H1 (cell line): ENCODE measurements around the gene ERG28. TPM values are rescaled to one million over a fixed set of nuclear protein-coding genes. Genes with fewer than 3 reads are reported as not detected.

Experiments
- BCL11A ChIP-seq, 2 experiments: IDR thresholded peaks; one replicate each; pipeline ENCODE4 v1.6.1; 2011; ENCODE audit warnings: low read depth in 2 of 2, low read length in 2 of 2, mild to moderate bottlenecking in 2 of 2
- CHD1 ChIP-seq: IDR thresholded peaks from 2 replicates; pipeline ENCODE4 v1.6.1; 2012; ENCODE audit warnings: low read depth, low read length, improper control_type of control experiment
- CREB1 ChIP-seq: IDR thresholded peaks from 2 replicates; pipeline ENCODE4 v1.6.1; 2012; ENCODE audit warnings: inconsistent platforms
- GABPA ChIP-seq: IDR thresholded peaks from 2 replicates; pipeline ENCODE4 v1.6.1; 2011; ENCODE audit warnings: mild to moderate bottlenecking, low read length, moderate library complexity, borderline replicate concordance; ENCODE audit not compliant: insufficient read depth
- KDM1A ChIP-seq: fragments of 200-600, 300-600 bp; sonication (generic); IDR thresholded peaks from 2 replicates; pipeline ENCODE4 v1.7.1; 2016; ENCODE audit warnings: mild to moderate bottlenecking, low read length, borderline replicate concordance
- KDM5A ChIP-seq: fragments of 200-600 bp; IDR thresholded peaks from 2 replicates; pipeline ENCODE4 v1.7.1; 2012; ENCODE audit warnings: mild to moderate bottlenecking, low read length, inconsistent platforms, mixed read lengths
- MAFK ChIP-seq: IDR thresholded peaks from 2 replicates; pipeline ENCODE4 v1.6.1; 2012; ENCODE audit warnings: low read depth, mild to moderate bottlenecking, improper control_type of control experiment, low read length
- NRF1 ChIP-seq: IDR thresholded peaks from 2 replicates; pipeline ENCODE4 v1.6.1; 2011; ENCODE audit warnings: mild to moderate bottlenecking, low read depth, low read length, improper control_type of control experiment
- POLR2AphosphoS5 ChIP-seq: IDR thresholded peaks from 2 replicates; pipeline ENCODE4 v1.6.1; 2011; ENCODE audit warnings: low read depth, low read length
- RAD21 ChIP-seq, 2 experiments: IDR thresholded peaks in 1 of 2; conservative IDR thresholded peaks in 1 of 2; 2 replicates each; pipeline ENCODE4 v1.6.1; 2011; ENCODE audit warnings: low read depth in 2 of 2, low read length in 2 of 2, improper control_type of control experiment in 1 of 2, inconsistent platforms in 1 of 2, mild to moderate bottlenecking in 1 of 2, moderate library complexity in 1 of 2
- RNF2 ChIP-seq: fragments of 200-900, 300-1000 bp; sonication (generic); IDR thresholded peaks from 2 replicates; pipeline ENCODE4 v1.7.1; 2016; ENCODE audit warnings: borderline replicate concordance, low read depth, mild to moderate bottlenecking, antibody characterized with exemption, low read length; ENCODE audit not compliant: poor library complexity, severe bottlenecking; ENCODE audit errors: missing control alignments
- SIX5 ChIP-seq: IDR thresholded peaks from 2 replicates; pipeline ENCODE4 v1.6.1; 2011; ENCODE audit warnings: mild to moderate bottlenecking, low read depth, low read length
- SP2 ChIP-seq: IDR thresholded peaks from 2 replicates; pipeline ENCODE4 v1.6.1; 2012; ENCODE audit warnings: mild to moderate bottlenecking, low read length, inconsistent platforms
- SP4 ChIP-seq: IDR thresholded peaks from 2 replicates; pipeline ENCODE4 v1.6.1; 2012; ENCODE audit warnings: low read length, inconsistent platforms
- SRF ChIP-seq: IDR thresholded peaks from 2 replicates; pipeline ENCODE4 v1.6.1; 2011; ENCODE audit warnings: mild to moderate bottlenecking, low read depth, low read length, moderate library complexity
- TAF1 ChIP-seq: IDR thresholded peaks from 2 replicates; pipeline ENCODE4 v1.6.1; 2011; ENCODE audit warnings: mild to moderate bottlenecking, low read depth, low read length
- TAF7 ChIP-seq: optimal IDR thresholded peaks from 2 replicates; pipeline ENCODE3; 2011; ENCODE audit warnings: low read depth, mild to moderate bottlenecking, inconsistent platforms, low read length, moderate library complexity, borderline replicate concordance
- TEAD4 ChIP-seq: IDR thresholded peaks from 2 replicates; pipeline ENCODE4 v1.6.1; 2012; ENCODE audit warnings: low read depth, low read length, inconsistent platforms, mixed read lengths
- YY1 ChIP-seq: IDR thresholded peaks from 2 replicates; pipeline ENCODE4 v1.6.1; 2011; ENCODE audit warnings: low read depth, mild to moderate bottlenecking, low read length
- ZNF274 ChIP-seq: IDR thresholded peaks from 2 replicates; pipeline ENCODE4 v1.7.0; 2012; ENCODE audit warnings: low read length, borderline replicate concordance; ENCODE audit errors: extremely low read depth
- polyA plus RNA-seq, 7 experiments: library from polyadenylated mRNA; depleted of rRNA in 3 of 7; stranded (reverse) in 5 of 7; unstranded in 2 of 7; fragments of >200 nt in 5 of 7; fragments of 200-250 nt in 2 of 7; gene quantifications; 1 replicate in 5 of 7; 2 replicates in 1 of 7; 4 replicates in 1 of 7; pipeline versions ENCODE4 v1.2.1 to v1.2.3, GENCODE V29; 2011 to 2013; ENCODE audit warnings: missing spikeins in 2 of 7, mixed read lengths in 2 of 7
- total RNA-seq: library from RNA; stranded (reverse); fragmentation: NEBNext Ultra II Directional; extraction: Animal tissue kit (Norgen Biotek cat#: 25700); gene quantifications from 2 replicates; pipeline ENCODE4 v1.2.1, GENCODE V29; 2021
- TF ChIP-seq, protein P1 (sequence below): IDR thresholded peaks from 2 replicates; pipeline ENCODE4 v1.6.1; 2011; ENCODE audit warnings: low read depth, mild to moderate bottlenecking, low read length; ENCODE audit not compliant: insufficient read depth
- TF ChIP-seq, protein P2 (sequence below): IDR thresholded peaks from 2 replicates; pipeline ENCODE4 v1.6.1; 2012; ENCODE audit warnings: low read length, inconsistent platforms

The ERG28 gene
- total and polyA plus RNA-seq, 2 of the 8 experiments (the other 6 are each of a cell fraction or from before 2014, with no cell fraction given), result 32.6 to 56.7 TPM

DNA sequence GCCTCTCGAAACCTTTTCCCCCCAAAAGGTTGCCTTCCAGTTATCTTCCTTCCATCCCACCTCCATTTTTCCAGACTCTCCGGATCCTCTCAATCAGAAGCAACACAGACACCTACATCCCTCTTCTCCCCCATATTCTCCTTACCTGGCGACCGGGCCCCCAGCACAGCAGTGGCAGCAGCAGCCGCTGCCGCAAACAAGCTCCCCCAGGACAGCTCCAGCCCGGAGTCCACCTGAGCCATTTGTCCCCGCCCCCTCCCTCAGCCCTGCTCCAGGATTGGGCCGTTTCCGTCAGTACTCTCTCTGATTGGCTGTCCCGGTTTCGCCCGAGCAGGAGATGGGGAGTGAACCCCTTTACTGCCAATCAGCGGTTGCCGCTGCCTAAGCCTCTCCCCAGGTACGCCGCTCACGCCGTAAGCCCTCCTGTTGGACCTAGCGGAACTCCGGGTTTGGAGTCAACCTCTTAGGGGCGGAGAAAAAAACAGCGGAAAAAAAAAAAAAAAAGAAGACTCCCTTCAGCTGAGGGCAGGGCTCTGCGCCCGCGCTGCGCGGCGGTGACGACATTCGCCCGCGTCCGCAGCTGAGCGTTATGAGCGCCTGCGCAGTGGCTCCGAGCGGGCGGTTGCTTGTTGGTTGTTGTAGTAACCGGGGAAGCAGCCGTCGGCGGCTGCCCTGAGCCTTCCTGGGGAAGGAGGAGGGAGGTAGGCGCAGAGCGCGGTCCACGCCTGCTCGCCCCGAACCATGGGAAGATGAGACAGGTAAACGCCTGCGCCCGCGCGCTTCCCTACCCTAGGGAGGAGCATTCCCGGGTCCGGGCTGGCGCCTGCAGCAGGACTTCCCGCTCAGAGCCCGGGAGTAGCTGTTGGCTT, at the start of gene ERG28, which contains the start of gene TTLL5 (continued):
- TF ChIP-seq, protein P1, sequence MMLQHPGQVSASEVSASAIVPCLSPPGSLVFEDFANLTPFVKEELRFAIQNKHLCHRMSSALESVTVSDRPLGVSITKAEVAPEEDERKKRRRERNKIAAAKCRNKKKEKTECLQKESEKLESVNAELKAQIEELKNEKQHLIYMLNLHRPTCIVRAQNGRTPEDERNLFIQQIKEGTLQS, result peak; percentile 64; the same call in 1 of the 2 replicates
- TF ChIP-seq RNF2 (no peak), TAF7 (peak; percentile 44), CREB1 (peak; percentile 97), SRF (peak; percentile 73), CHD1 (no peak), SP2 (peak; percentile 73), SP4 (peak; percentile 53), TEAD4 (0 out of 2 replicates have a peak, but pooled peaks have one; percentile 4), TAF1 (peak; percentile 84; the same call in 1 of the 2 replicates), ZNF274 (no peak), BCL11A (IDR thresholded peaks at IDR 0.05; ENCODE audit: low read depth in 2 of 2, low read length in 2 of 2) (no peak), POLR2AphosphoS5 (peak; percentile 45), MAFK (no peak), RAD21 (IDR thresholded peaks at IDR 0.05 in 1 of 2, conservative IDR thresholded peaks at IDR 0.05 in 1 of 2; ENCODE audit: low read depth in 2 of 2, low read length in 2 of 2) (no peak), SIX5 (no peak), KDM5A (peak; percentile 50; the same call in 1 of the 2 replicates), NRF1 (peak; percentile 72), YY1 (no peak), GABPA (no peak), KDM1A (no peak)
- TF ChIP-seq, protein P2, sequence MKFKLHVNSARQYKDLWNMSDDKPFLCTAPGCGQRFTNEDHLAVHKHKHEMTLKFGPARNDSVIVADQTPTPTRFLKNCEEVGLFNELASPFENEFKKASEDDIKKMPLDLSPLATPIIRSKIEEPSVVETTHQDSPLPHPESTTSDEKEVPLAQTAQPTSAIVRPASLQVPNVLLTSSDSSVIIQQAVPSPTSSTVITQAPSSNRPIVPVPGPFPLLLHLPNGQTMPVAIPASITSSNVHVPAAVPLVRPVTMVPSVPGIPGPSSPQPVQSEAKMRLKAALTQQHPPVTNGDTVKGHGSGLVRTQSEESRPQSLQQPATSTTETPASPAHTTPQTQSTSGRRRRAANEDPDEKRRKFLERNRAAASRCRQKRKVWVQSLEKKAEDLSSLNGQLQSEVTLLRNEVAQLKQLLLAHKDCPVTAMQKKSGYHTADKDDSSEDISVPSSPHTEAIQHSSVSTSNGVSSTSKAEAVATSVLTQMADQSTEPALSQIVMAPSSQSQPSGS, result no peak
